Measurements from ENCODE around the gene MTCL3.

DNA sequence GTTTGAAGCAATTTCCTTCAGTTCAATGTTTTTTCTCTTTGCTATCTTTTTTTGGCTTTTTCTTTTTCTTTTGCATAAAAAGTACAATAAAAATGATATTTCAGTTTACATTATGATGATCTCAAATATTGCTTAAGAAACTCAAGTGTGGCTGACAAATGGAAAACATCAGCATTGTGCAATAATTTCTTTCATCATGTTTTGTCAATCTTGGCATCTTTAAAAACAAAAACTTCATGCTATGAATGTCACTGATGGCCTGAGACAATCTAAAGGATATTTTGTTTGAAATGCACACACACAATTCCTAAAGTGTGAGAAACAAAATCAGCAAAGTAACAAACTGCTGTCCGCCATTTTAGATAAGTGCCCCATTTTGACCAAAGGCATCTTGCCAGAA, 13.9 kb upstream of the MTCL3 start:
- no peak for TF ChIP-seq POLR2A (IDR thresholded peaks at IDR 0.05)
- TF ChIP-seq, protein P1, sequence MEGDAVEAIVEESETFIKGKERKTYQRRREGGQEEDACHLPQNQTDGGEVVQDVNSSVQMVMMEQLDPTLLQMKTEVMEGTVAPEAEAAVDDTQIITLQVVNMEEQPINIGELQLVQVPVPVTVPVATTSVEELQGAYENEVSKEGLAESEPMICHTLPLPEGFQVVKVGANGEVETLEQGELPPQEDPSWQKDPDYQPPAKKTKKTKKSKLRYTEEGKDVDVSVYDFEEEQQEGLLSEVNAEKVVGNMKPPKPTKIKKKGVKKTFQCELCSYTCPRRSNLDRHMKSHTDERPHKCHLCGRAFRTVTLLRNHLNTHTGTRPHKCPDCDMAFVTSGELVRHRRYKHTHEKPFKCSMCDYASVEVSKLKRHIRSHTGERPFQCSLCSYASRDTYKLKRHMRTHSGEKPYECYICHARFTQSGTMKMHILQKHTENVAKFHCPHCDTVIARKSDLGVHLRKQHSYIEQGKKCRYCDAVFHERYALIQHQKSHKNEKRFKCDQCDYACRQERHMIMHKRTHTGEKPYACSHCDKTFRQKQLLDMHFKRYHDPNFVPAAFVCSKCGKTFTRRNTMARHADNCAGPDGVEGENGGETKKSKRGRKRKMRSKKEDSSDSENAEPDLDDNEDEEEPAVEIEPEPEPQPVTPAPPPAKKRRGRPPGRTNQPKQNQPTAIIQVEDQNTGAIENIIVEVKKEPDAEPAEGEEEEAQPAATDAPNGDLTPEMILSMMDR (IDR thresholded peaks at IDR 0.05): no peak

All from lower leg skin (tissue), 3 donors.